K562 (cell line): Measurements from ENCODE around the gene NRG2. TPM values are rescaled to one million over a fixed set of nuclear protein-coding genes. Genes with fewer than 3 reads are reported as not detected.

Source experiments
- ATAC-seq: fragments of 200-7000 bp; cut with Tn5 transposase; 3 replicates; pipeline ENCODE4 v1.9.1; 2020; ENCODE audit warnings: moderate library complexity
- BruUV-seq: library from RNA; stranded (reverse); fragments of 400-500 nt; replicated peaks from 2 replicates; lab custom pipeline; 2021; lab: Mats Ljungman, UMichigan
- CTCF ChIA-PET: fragments of 300-600 bp; formaldehyde crosslinking; extraction: SDS; loops from one replicate; lab custom pipeline; 2021; ENCODE audit warnings: low intra/inter-chr PET ratio; lab: Yijun Ruan, JAX
- POLR2A ChIA-PET: fragments of 300-600, 350-650 bp; sonication (Branson Sonifier 250); formaldehyde crosslinking; extraction: SDS; loops from one replicate; lab custom pipeline; 2021; ENCODE audit warnings: antibody characterized with exemption, inconsistent platforms; lab: Yijun Ruan, JAX
- DNase-seq, 4 experiments: peaks; one replicate each; pipeline versions ENCODE4 v3.0.0 to v3.0.0-alpha.2; 2011 to 2018; ENCODE audit warnings: low spot score in 3 of 4, mixed read lengths in 3 of 4; ENCODE audit errors: extremely low read depth in 1 of 4
- FAIRE-seq: peaks from 2 replicates; lab custom pipeline; 2011; peaks lifted over from hg19 to GRCh38; lab: Jason Lieb, UNC
- H2AFZ ChIP-seq: 2 replicates; pipeline ENCODE4 v1.6.0; 2011; ENCODE audit warnings: low read depth, low read length, control low read depth, inconsistent platforms
- H3K27ac ChIP-seq: fragments of 200-600 bp; 3 replicates; pipeline ENCODE4 v1.8.0; 2011; ENCODE audit warnings: low read depth, mild to moderate bottlenecking, control low read depth, inconsistent platforms, low read length, moderate library complexity, mixed read lengths; ENCODE audit errors: extremely low read depth
- H3K27me3 ChIP-seq, 2 experiments: fragments of 300-600 bp in 1 of 2; 2 replicates in 1 of 2; 3 replicates in 1 of 2; pipeline versions ENCODE4 v1.6.0 to v1.8.0; 2011; ENCODE audit warnings: inconsistent platforms in 2 of 2, low read length in 2 of 2, mild to moderate bottlenecking in 1 of 2, mixed read lengths in 1 of 2, moderate library complexity in 1 of 2; ENCODE audit not compliant: control insufficient read depth in 2 of 2, insufficient read depth in 2 of 2
- H3K36me3 ChIP-seq: fragments of 300-600 bp; 3 replicates; pipeline ENCODE4 v1.8.0; 2011; ENCODE audit warnings: mild to moderate bottlenecking, low read length, inconsistent platforms; ENCODE audit not compliant: control insufficient read depth, insufficient read depth
- H3K4me1 ChIP-seq, 2 experiments: fragments of 200-600 bp in 1 of 2; replicated peaks in 1 of 2; 2 replicates in 1 of 2; 3 replicates in 1 of 2; pipeline versions ENCODE4 v1.5.1 to v1.8.0; 2011; ENCODE audit warnings: inconsistent platforms in 2 of 2, low read length in 2 of 2, mild to moderate bottlenecking in 1 of 2, mixed read lengths in 1 of 2, moderate library complexity in 1 of 2; ENCODE audit not compliant: control insufficient read depth in 2 of 2, insufficient read depth in 2 of 2
- H3K4me2 ChIP-seq: 2 replicates; pipeline ENCODE4 v1.6.1; 2011; ENCODE audit warnings: low read length, control low read depth, inconsistent platforms, mixed read lengths; ENCODE audit not compliant: insufficient read depth
- H3K4me3 ChIP-seq: fragments of 200-600 bp; sonication (generic), shearing (Covaris generic); 2 replicates; pipeline ENCODE4 v1.5.1; 2016; ENCODE audit warnings: control low read depth, inconsistent platforms
- H3K79me2 ChIP-seq: fragments of 200-600 bp; 3 replicates; pipeline ENCODE4 v1.8.0; 2011; ENCODE audit warnings: low read length, inconsistent platforms; ENCODE audit not compliant: control insufficient read depth, insufficient read depth
- H3K9ac ChIP-seq, 2 experiments: 2 replicates each; pipeline versions ENCODE4 v1.6.0 to v1.6.1; 2011; ENCODE audit warnings: low read depth in 2 of 2, low read length in 2 of 2, control low read depth in 1 of 2, inconsistent platforms in 1 of 2, mild to moderate bottlenecking in 1 of 2, mixed read lengths in 1 of 2; ENCODE audit not compliant: insufficient read depth in 1 of 2
- H3K9me1 ChIP-seq: one replicate; pipeline ENCODE4 v1.6.0; 2011; ENCODE audit warnings: inconsistent platforms, mild to moderate bottlenecking, low read length, moderate library complexity; ENCODE audit not compliant: control insufficient read depth, insufficient read depth
- H3K9me3 ChIP-seq: replicated peaks from 2 replicates; pipeline ENCODE4 v1.5.1; 2011; ENCODE audit warnings: low read depth, low read length, inconsistent platforms; ENCODE audit not compliant: control insufficient read depth, insufficient read depth
- H4K20me1 ChIP-seq: replicated peaks from 2 replicates; pipeline ENCODE4 v1.6.1; 2011; ENCODE audit warnings: low read length, inconsistent platforms, mixed read lengths; ENCODE audit not compliant: control insufficient read depth, insufficient read depth
- ASH1L ChIP-seq: fragments of 450-650 bp; IDR thresholded peaks from 2 replicates; pipeline ENCODE4 v1.6.1; 2018; ENCODE audit warnings: borderline replicate concordance, mild to moderate bottlenecking, low read depth; ENCODE audit not compliant: partially characterized antibody
- BACH1 ChIP-seq: fragments of 200-800 bp; sonication (Bioruptor generic); IDR thresholded peaks from 2 replicates; pipeline ENCODE4 v1.6.1; 2016; ENCODE audit warnings: missing genetic modification characterization, missing compliant biosample characterization
- MXI1 ChIP-seq: IDR thresholded peaks from 2 replicates; pipeline ENCODE4 v1.6.1; 2011; ENCODE audit warnings: low read depth, mild to moderate bottlenecking, improper control_type of control experiment, low read length
- NCOA6 ChIP-seq: fragments of 450-650 bp; IDR thresholded peaks from 2 replicates; pipeline ENCODE4 v1.6.1; 2017; ENCODE audit warnings: mild to moderate bottlenecking
- NR2F6 ChIP-seq: fragments of 450-650 bp; formaldehyde crosslinking; IDR thresholded peaks from 2 replicates; pipeline ENCODE4 v1.4.0; 2020; ENCODE audit warnings: mild to moderate bottlenecking
- TBP ChIP-seq: optimal IDR thresholded peaks from 2 replicates; pipeline ENCODE3; 2011; ENCODE audit warnings: low read depth, low read length, improper control_type of control experiment
- ZNF174 ChIP-seq: fragments of 250-450 bp; sonication (Bioruptor Pico); IDR thresholded peaks from 2 replicates; pipeline ENCODE4 v1.4.0; 2020; ENCODE audit warnings: mild to moderate bottlenecking
- ZNF253 ChIP-seq: fragments of 250-450 bp; sonication (Bioruptor Pico); conservative IDR thresholded peaks from 2 replicates; pipeline ENCODE4 v1.6.1; 2021; ENCODE audit warnings: mild to moderate bottlenecking
- WGBS: fragments of 100-300 bp; shearing (Covaris generic); methylation state at CpG from one replicate; pipeline ENCODE4 v1.1.6; 2016; ENCODE audit warnings: low coverage, mixed read lengths; ENCODE audit not compliant: insufficient coverage; ENCODE audit errors: missing lambda C conversion rate; 5-methylcytosine and 5-hydroxymethylcytosine counted together
- in situ Hi-C: fragments of 300-500 bp; cut with MboI; formaldehyde crosslinking; loops from 4 replicates; pipeline ENCODE4 v1.15.0; 2018; ENCODE audit warnings: inconsistent platforms, mixed read lengths
- intact Hi-C: fragments of 100-400 bp; cut with micrococcal nuclease; formaldehyde crosslinking; loops from 2 replicates; pipeline ENCODE4 v1.14.2; 2022
- polyA plus RNA-seq, 8 experiments: library from polyadenylated mRNA; depleted of rRNA in 4 of 8; stranded (reverse) in 5 of 8; unstranded in 3 of 8; fragments of >200 nt; fragmentation: Nextera tagmentation in 2 of 8; fragmentation: Illumina TruSeq in 1 of 8; extraction: Ambion mirVana in 2 of 8; extraction: Trizol in 1 of 8; gene quantifications; 2 replicates each; pipeline versions ENCODE4 v1.2.1 to v1.2.3, GENCODE V29; 2011 to 2014; ENCODE audit warnings: inconsistent platforms in 1 of 8, missing spikeins in 1 of 8
- total RNA-seq, 7 experiments: library from RNA; depleted of rRNA in 6 of 7; stranded (reverse); fragments of >200 nt in 6 of 7; fragmentation: Illumina TruSeq in 2 of 7; extraction: Trizol in 2 of 7; gene quantifications; 2 replicates each; pipeline versions ENCODE4 v1.2.1 to v1.2.3, GENCODE V29; 2011 to 2021; ENCODE audit warnings: low replicate concordance in 1 of 7

The NRG2 gene
- total and polyA plus RNA-seq, 9 of the 15 experiments (the other 6 are each of a cell fraction or from before 2014, with no cell fraction given) = not detected

- no peak for TF ChIP-seq ZNF174
- no peak for TF ChIP-seq ZNF253 (CRISPR knock-in tag)
- TF ChIP-seq NCOA6 = no peak
- no peak for TF ChIP-seq MXI1
- TF ChIP-seq ASH1L = no peak
- no peak for TF ChIP-seq NR2F6
- TF ChIP-seq TBP = no peak
- no peak for TF ChIP-seq BACH1 (tag)
- peaks cover 6 to 41% of the 10 kb centered on the region in 2 experiments for H3K27me3 ChIP-seq
- no peak overlapping the region for H3K4me2 ChIP-seq
- no peaks in the 10 kb centered on the region for H3K9me3 ChIP-seq
- H2AFZ ChIP-seq = no peak overlapping the region
- 0% methylated on average over 6 of the region's 6 CpGs for WGBS
- H3K9ac ChIP-seq = no peak overlapping the region
- ATAC-seq (no peak), DNase-seq (no peak), FAIRE-seq (no peak)
- H3K9me1 ChIP-seq = no peaks in the 10 kb centered on the region
- intact Hi-C loops = no loop called here
- H3K4me1 ChIP-seq = no peaks in the 10 kb centered on the region
- CTCF ChIA-PET = no interaction called here
- in situ Hi-C loops = no loop called here
- H3K27ac ChIP-seq = no peak overlapping the region
- H3K79me2 ChIP-seq = no peaks in the 10 kb centered on the region
- H4K20me1 ChIP-seq = no peaks in the 10 kb centered on the region
- no peak overlapping the region for H3K4me3 ChIP-seq
- POLR2A ChIA-PET = no interaction called here
- BruUV-seq = no TSS peak
- H3K36me3 ChIP-seq = no peaks in the 10 kb centered on the region
Observed at GRCh38 chr5:139925216-139925562, 117.9 kb downstream of the NRG2 start.
